HCT116 (cell line): Measurements from ENCODE around the gene PCIF1.

Source experiments
- CTCF ChIP-seq, 3 experiments: fragments of 200-600 bp in 1 of 3; sonication (generic) in 1 of 3; IDR thresholded peaks in 2 of 3; conservative IDR thresholded peaks in 1 of 3; 2 replicates each; pipeline ENCODE4 v1.5.1; 2012 to 2017; ENCODE audit warnings: low read depth in 2 of 3, low read length in 2 of 3, antibody characterized with exemption in 1 of 3, borderline replicate concordance in 1 of 3, control low read depth in 1 of 3, mild to moderate bottlenecking in 1 of 3, mixed read lengths in 1 of 3, mixed run types in 1 of 3, moderate library complexity in 1 of 3; ENCODE audit not compliant: insufficient read depth in 1 of 3
- EGR1 ChIP-seq: IDR thresholded peaks from 2 replicates; pipeline ENCODE4 v1.6.1; 2012; ENCODE audit warnings: low read depth

- TF ChIP-seq CTCF (IDR thresholded peaks at IDR 0.05 in 2 of 3, conservative IDR thresholded peaks at IDR 0.05 in 1 of 3; ENCODE audit: borderline replicate concordance in 1 of 3, insufficient read depth in 1 of 3, low read depth in 2 of 3, low read length in 2 of 3) (no peak), EGR1 (no peak)
Observed at GRCh38 chr20:45971425-45971674, 36.9 kb downstream of the PCIF1 start.
